GM19468 (cell line): ENCODE results near the gene CAPN13.

Experiments used
- ATAC-seq: cut with Tn5 transposase; IDR thresholded peaks from one replicate; pipeline ENCODE4 v1.9.1; 2021; ENCODE audit warnings: mild to moderate bottlenecking, moderate library complexity, moderate number of reproducible peaks; ENCODE audit not compliant: unreplicated experiment; ENCODE audit errors: extremely low read depth

CAPN13 gene

GRCh38 chr2:30733876-30734520 lies 73.2 kb downstream of the CAPN13 start:
- no peak for ATAC-seq

DNA sequence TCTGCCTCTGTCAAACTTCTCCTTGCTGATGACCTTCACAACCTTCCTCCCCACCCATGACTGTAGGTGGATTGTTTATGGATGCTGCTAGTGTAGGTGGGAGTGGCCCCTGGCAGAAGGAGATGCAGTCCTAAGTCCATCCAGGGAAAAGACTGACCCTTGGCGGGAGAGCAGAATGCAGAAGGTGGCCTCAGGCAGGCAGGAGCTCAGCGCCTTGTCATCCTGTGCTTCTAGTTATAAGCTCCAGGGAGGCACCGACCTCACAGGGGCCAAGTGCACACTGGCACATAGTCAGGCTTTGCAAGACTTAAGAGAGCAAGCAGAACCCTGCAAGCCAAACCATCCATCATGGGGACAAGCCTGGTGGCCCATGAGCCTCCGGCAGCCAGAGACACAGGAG lies 74.4 kb downstream of the CAPN13 start:
- no peak for ATAC-seq

DNA sequence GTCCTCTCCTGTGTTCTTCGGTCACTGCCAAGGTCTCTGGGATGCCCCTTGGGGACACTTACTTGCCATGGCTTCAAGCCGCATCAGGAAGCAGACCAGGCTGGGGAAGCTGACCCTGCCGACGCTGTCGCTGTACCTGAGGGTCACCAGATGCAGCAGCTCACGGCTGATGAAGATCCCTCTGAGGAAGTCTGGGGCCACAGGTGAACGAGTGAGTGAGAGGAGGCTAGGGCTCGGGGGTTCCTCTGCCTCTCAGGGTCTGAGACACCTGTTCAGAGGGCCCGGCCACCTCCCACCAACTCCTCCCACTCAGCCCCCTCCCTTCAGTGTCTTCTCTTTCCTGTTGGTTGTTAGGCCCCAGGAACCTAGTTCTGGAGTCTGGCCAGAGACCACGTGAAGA lies 74.9 kb downstream of the CAPN13 start:
- no peak for ATAC-seq

DNA sequence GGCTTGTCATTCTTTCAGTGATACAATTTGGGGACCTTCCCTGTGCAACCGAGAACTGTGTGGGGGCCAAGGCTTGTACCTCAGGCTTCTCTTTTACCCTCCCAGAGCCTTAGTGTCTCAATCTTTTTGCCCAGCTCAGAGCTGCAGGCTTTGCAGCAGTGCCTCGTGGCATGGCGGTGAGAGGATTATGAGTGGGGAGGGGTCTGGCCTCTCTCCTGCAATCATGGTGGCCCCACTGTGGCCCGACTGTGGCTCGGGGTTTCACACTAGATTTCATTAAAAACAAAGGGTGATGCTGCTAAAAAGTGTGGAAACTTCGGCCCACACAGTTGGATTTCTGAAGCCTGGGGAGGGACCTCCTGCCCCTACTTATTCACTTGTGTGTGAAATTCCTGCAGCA lies 75.5 kb downstream of the CAPN13 start:
- no peak for ATAC-seq

DNA sequence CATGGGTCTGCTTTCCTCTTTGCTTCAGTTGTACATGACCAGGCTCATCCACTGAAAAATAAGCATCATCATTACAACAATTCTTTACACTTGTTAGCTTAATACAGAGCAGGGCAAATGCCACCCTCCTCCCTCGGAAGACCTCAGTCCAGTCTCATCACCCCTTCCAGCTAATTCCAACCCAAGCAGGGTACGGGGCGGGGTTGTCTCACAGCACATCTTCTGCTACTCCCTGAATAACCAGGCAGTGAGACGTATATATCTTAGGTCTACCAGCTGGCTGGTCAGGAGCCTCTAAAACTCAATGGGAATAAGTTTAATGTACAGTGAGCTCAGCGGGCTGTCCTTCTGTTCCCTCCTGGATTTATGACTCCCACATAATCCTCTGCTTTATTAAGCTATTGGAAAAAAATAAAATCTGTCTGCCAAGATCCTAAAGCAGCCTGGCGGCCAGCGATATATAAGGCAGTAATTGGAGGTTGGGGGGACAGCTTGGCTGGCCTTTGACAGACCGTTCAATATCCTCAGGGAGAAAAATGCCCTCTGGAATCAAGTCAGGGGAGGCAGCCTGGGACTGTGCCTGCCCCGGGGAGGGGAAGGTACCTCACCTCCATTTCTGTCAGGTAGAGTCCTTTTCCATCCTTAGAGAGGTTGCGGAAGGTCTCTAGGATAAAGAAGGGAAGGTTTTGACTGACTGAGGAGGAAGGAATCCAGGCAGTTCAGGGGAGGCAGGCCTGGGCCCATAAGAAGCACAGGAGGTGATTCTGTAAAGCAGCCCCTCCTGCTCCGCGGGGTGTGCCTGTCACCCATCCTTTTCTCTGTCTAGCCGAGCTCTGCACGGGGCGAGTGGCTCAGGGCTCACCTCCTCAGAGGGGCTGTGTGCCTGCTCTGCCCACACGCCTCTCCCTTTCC lies 76.3 kb downstream of the CAPN13 start:
- ATAC-seq, result no peak

GRCh38 chr2:30729031-30729430 lies 78.2 kb downstream of the CAPN13 start:
- ATAC-seq, result no peak

- ATAC-seq, result no peak
Observed at GRCh38 chr2:30722936-30723725, 84.1 kb downstream of the CAPN13 start.

DNA sequence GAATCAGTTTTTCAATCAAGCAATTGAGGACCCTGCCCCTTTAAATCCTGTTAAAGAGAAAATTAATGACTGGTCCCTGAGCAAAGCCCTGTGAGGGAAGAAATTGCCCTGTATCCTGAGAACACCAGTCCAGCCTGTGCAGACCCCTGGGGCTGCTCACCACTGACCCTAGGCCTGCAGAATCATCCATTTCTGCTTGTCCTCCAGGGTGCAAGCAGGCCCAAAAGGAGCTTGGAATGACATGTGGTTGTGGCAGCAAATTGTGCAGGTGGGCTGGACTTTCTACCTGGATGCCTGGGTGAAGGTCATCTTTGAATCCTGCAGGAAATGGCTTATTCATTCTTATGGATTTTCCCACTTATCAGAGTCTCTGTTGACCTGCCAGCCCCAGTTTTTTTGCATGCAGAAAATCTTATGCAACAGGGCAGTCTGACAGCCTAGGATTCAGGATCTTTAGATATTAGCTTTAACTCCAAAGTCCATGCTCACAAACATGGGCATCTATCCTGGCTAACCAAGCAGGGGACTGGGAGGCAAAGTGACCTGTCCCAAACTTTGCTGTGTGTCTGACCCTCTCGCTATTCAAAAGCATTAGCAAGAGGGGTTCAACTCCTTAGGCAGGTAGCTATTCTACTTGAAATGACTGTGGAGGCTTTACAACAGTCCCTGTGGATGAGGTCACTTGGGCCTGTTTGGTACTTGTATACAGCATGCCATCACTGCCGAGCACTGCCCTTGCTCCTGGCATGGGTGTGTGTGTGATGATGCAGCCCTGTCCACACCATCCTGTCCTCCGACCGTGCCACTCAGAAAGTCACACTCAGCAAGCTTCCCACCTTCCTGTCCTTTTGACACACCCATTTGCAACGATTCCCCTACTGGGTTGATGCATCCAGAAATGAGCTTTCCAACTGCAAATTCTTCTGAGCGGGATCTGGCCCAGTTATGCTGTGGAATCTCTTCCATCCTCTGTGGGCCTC lies 85.3 kb downstream of the CAPN13 start:
- no peak for ATAC-seq

DNA sequence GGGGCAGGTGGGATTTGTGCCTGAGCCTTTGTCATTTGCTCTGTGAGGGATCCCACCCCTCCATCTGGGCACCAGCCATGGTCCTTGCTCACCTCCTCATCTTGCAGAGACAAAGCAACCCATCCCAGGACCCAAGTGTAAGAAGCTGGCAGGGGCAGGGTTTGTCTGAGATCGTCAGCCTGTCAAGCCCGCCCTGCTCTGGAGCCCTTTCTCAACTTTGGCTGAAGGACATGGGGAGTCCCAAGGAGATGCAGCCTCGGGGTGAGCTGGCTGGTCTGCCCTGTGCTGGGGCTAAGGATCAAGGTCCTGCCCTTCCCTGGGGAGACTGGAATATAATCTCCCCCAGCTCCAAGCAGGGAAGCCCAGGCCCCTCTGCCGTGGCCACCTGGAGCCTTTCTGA lies 86.0 kb downstream of the CAPN13 start:
- no peak for ATAC-seq

DNA sequence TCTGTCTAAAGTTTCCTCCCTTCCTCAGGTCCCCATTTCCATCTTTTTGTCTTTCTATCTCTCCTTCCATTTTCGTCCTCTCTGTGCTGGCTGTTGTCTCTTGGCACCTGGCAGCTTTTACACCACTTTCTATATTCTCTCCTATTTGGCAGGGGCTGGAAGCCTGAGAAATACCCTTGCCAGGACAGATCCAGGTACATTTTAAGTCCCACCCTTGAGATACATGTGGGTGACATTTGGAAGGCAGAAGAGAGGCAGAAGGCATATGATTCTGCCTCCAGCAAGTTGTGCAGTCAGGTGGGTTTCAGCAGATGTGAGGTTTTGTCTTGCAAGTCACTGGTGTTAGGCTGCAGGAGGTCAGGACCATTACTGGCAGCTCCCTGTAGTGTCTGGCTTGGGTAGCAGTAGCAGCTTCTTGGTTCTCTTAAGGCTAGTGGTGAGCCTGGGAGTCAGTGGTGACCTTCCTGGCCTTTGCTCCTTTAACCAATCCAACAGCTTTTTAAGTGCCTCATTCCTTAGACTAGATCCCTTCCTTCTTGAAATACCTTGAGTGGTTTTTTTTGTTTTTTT lies 90.1 kb downstream of the CAPN13 start:
- no peak for ATAC-seq

GRCh38 chr2:30716123-30716900 lies 90.9 kb downstream of the CAPN13 start:
- no peak for ATAC-seq

DNA sequence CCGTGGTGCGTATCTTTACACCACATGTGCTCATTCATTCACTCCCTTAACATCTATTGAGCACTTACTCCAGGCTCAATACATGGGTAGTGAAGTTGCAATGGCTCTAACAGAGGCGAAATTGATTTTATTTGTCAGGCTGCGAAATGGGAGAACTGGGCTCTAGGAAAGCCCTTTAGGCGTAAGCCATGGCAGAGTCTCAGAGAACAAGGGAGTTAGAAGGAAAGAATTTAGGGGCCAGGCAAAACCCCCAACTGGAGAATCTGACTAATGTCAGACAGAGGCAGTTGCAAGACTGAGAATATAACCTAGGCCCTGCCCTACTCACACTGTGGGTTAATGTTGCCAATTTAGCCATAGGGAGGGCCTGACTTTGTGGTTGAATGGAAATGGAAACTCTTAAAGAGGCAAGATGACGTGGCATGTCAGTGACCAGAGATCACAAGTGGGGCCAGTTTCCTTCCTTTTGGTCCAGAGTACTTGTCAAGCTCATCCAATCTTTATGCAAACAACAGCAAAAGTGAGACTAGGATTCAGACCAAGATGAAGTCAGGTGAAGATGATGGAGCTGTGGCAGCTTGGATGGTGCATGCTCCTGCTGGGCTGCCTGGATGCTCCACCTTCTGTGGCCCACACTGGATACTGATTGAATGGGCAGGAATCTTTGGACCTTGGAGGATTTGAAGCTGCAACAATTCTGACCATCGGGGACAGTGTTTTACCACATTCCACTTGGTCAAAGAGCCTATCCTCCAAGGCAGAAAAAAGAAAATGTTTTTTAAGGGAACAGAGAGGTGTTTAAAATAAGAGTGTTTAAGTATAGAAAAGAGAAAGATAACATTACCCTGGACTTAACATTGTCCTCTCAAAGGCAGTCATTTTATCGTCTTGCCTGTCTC lies 92.2 kb downstream of the CAPN13 start:
- ATAC-seq, result peak; percentile 22

GRCh38 chr2:30713698-30714097 lies 93.5 kb downstream of the CAPN13 start:
- ATAC-seq, result no peak

DNA sequence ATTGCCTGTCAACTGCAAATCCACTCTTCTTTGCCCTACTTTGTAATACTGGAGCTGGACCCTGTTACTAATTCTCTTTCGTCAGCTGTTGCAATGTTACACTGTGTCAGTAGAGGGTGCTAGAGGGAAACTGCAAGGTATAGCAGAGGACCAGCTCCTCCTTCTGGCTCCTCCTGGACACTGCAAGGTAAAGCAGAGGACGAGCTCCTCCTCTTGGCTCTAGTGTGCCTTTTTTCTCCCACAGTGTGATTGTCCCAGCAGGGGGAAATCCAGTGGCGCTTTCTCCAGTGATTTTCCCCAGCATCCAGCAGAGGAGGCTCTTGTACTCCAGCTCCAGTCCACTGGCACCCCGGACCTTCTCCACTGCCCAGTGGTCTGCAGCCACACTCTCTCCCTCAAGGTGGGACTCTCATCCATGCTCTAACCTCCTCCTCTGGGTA lies 95.6 kb downstream of the CAPN13 start:
- ATAC-seq, result peak; percentile 60

DNA sequence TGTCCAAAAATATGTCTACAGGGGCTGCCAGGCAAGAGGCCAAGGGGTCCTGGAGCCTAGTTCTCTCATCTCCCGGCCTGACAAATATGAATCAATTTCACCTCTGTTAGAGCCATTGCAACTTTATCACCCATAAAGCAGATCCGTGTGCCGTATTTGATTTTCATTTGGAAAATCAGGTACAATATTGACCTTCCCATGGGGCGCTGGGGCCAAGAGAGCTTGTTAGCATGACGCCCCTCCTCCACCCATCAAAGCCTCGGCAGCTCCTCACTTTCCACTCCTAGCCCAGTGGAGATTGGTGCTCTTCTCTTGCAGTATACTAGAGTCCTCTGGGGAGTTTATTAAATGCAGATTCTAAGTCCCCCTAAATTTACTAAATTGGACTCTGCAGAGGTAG lies 96.8 kb downstream of the CAPN13 start:
- no peak for ATAC-seq

DNA sequence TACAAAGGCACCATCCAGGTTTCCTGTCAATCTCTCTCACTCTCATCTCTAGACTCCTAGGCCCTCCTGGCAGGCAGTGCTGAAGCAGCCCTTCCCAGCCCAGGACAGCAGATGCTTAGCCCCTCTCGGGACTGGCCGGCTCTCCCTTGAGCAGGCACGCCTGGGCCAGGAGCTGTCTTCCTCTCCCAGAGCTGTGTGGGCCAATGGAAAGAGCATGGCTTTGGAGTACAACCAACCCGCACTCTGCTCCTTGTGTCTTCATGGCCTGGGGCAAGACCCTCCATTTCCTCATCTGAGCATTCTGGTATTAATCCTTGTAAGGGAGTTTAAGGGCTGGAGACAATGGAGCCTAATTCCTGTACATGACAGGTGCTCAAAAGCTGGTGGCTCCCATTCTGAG lies 97.2 kb downstream of the CAPN13 start:
- no peak for ATAC-seq

- no peak for ATAC-seq
Observed at GRCh38 chr2:30709516-30709915, 97.7 kb downstream of the CAPN13 start.
